Lower lobe of right lung (tissue), 2 donors: ENCODE measurements around the gene TNNT3. TPM values are rescaled to one million over a fixed set of nuclear protein-coding genes. Genes with fewer than 3 reads are reported as not detected.

Source experiments
- ATAC-seq, 2 donors: fragments of 200-7000 bp; cut with Tn5 transposase; one replicate each; pipeline ENCODE4 v1.9.1; 2020 to 2022; ENCODE audit warnings: mild to moderate bottlenecking in 2 of 2, moderate library complexity in 2 of 2
- DNase-seq: peaks from one replicate; pipeline ENCODE4 v3.0.0-alpha.2; 2020
- H3K27ac ChIP-seq: fragments of 200-600 bp; one replicate; pipeline ENCODE4 v1.8.0; 2022
- H3K27me3 ChIP-seq: fragments of 200-600 bp; one replicate; pipeline ENCODE4 v1.8.0; 2022; ENCODE audit warnings: low read depth
- H3K36me3 ChIP-seq: fragments of 200-600 bp; one replicate; pipeline ENCODE4 v1.8.0; 2022; ENCODE audit warnings: mild to moderate bottlenecking
- H3K4me1 ChIP-seq: fragments of 200-600 bp; one replicate; pipeline ENCODE4 v1.8.0; 2022
- H3K4me3 ChIP-seq: fragments of 200-600 bp; one replicate; pipeline ENCODE4 v1.8.0; 2022; ENCODE audit warnings: mild to moderate bottlenecking
- H3K9me3 ChIP-seq: fragments of 200-600 bp; one replicate; pipeline ENCODE4 v1.8.0; 2022
- CTCF ChIP-seq: fragments of 200-600 bp; IDR thresholded peaks from one replicate; pipeline ENCODE4 v1.8.0; 2022; ENCODE audit warnings: antibody characterized with exemption, mild to moderate bottlenecking
- intact Hi-C: fragments of 100-400 bp; cut with DNase I; formaldehyde crosslinking; loops from one replicate; pipeline ENCODE4 v1.11.0; 2022
- total RNA-seq: library from RNA; stranded (reverse); fragmentation: NEBNext Ultra II Directional; extraction: Animal tissue kit (Norgen Biotek cat#: 25700); gene quantifications from one replicate; pipeline ENCODE4 v1.2.1, GENCODE V29; 2021
- donor health status: DM: no; HTN: yes; CAD: no; lungs with severe emphysema.

Gene TNNT3
- total RNA-seq, 1 donor from 2014 or later = 4.7 TPM

- Histone ChIP-seq H3K27ac (no peak overlapping the region), H3K27me3 (no peaks in the 10 kb centered on the region), H3K9me3 (no peaks in the 10 kb centered on the region), H3K4me1 (no peaks in the 10 kb centered on the region), H3K36me3 (peaks cover 6% of the 10 kb centered on the region), H3K4me3 (no peak overlapping the region)
- intact Hi-C loops = loop anchor here (2.0 kb wide), 1 partner anchor 24 kb away; no protein-coding TSS in a partner anchor
- no peak for TF ChIP-seq CTCF
- ATAC-seq (no peak), DNase-seq (no peak)
These were observed 26.9 kb upstream of the TNNT3 start for GRCh38 chr11:1892558-1892957.

- H3K27ac ChIP-seq = no peak overlapping the region
- DNase-seq (no peak), ATAC-seq (no peak)
- no peak for TF ChIP-seq CTCF
- intact Hi-C loops = loop anchor here (2.0 kb wide), 1 partner anchor 23 kb away; no protein-coding TSS in a partner anchor
- H3K4me3 ChIP-seq = no peak overlapping the region
- no peaks in the 10 kb centered on the region for H3K4me1 ChIP-seq
- H3K36me3 ChIP-seq = no peaks in the 10 kb centered on the region
- no peaks in the 10 kb centered on the region for H3K27me3 ChIP-seq
- no peaks in the 10 kb centered on the region for H3K9me3 ChIP-seq
These were observed 25.7 kb upstream of the TNNT3 start for GRCh38 chr11:1893581-1894359.

- TF ChIP-seq CTCF = no peak
- ATAC-seq (no peak), DNase-seq (no peak)
- Histone ChIP-seq H3K27ac (no peak overlapping the region), H3K4me1 (no peaks in the 10 kb centered on the region), H3K27me3 (peaks cover 4% of the 10 kb centered on the region), H3K9me3 (no peaks in the 10 kb centered on the region), H3K4me3 (no peak overlapping the region), H3K36me3 (no peaks in the 10 kb centered on the region)
- intact Hi-C loops = no loop called here
These were observed 24.7 kb upstream of the TNNT3 start for GRCh38 chr11:1894759-1895158.

- H3K27me3 ChIP-seq = peaks cover 5% of the 10 kb centered on the region
- intact Hi-C loops = no loop called here
- H3K4me3 ChIP-seq = no peak overlapping the region
- no peak for TF ChIP-seq CTCF
- no peaks in the 10 kb centered on the region for H3K36me3 ChIP-seq
- no peaks in the 10 kb centered on the region for H3K9me3 ChIP-seq
- no peaks in the 10 kb centered on the region for H3K4me1 ChIP-seq
- H3K27ac ChIP-seq = no peak overlapping the region
- ATAC-seq = no peak
- no peak for DNase-seq
These were observed 23.0 kb upstream of the TNNT3 start for GRCh38 chr11:1896468-1896867.

- Histone ChIP-seq H3K9me3 (no peaks in the 10 kb centered on the region), H3K4me3 (peak overlapping the region; percentile 28), H3K36me3 (no peaks in the 10 kb centered on the region), H3K4me1 (no peaks in the 10 kb centered on the region), H3K27me3 (peaks cover 5% of the 10 kb centered on the region), H3K27ac (peak overlapping the region; percentile 36)
- intact Hi-C loops = no loop called here
- ATAC-seq (no peak), DNase-seq (no peak)
- no peak for TF ChIP-seq CTCF
These were observed 22.6 kb upstream of the TNNT3 start for GRCh38 chr11:1896923-1897322.
